Activated CD4-positive, alpha-beta T cell treated with anti-CD3 and anti-CD28 coated beads, Interleukin-2, amount 50 U/mL, for 4 hours (primary cell): Measurements from ENCODE around the gene PRSS57.
"Not testable (repeated sequence)": the region's sequence is repeated elsewhere in the genome, so short reads cannot be mapped to it uniquely, and the experiment has no call there.

Experiments
- DNase-seq, 2 experiments: peaks; one replicate each; pipeline ENCODE4 v3.0.0-alpha.2; 2020

Gene PRSS57

GRCh38 chr19:688992-689391, 6.3 kb downstream of the PRSS57 start:
- no peak for DNase-seq

- no peak for DNase-seq
Measured at GRCh38 chr19:688214-688613, 7.0 kb downstream of the PRSS57 start.

- DNase-seq = no peak
Measured at GRCh38 chr19:687569-688166, 7.6 kb downstream of the PRSS57 start.

GRCh38 chr19:686589-687297, 8.5 kb downstream of the PRSS57 start:
- DNase-seq = no peak

GRCh38 chr19:685454-685931, 9.8 kb downstream of the PRSS57 start:
- DNase-seq = no peak

GRCh38 chr19:682678-683320, 12.5 kb downstream of the PRSS57 start:
- no peak for DNase-seq

- peak in 1 of 2 experiments; percentile 14 for DNase-seq
Measured at GRCh38 chr19:681029-682019, 13.9 kb downstream of the PRSS57 start.

GRCh38 chr19:680287-681028, 14.8 kb downstream of the PRSS57 start:
- DNase-seq = peak; percentile 100

GRCh38 chr19:679418-680286, 15.6 kb downstream of the PRSS57 start:
- peak in 1 of 2 experiments; percentile 4 for DNase-seq

- DNase-seq = no peak
Measured at GRCh38 chr19:678791-679388, 16.4 kb downstream of the PRSS57 start.

- no peak for DNase-seq
Measured at GRCh38 chr19:677601-678436, 17.4 kb downstream of the PRSS57 start.

- no peak for DNase-seq
Measured at GRCh38 chr19:677201-677600, 18.1 kb downstream of the PRSS57 start.

GRCh38 chr19:676339-677105, 18.7 kb downstream of the PRSS57 start, which contains the start of gene FSTL3:
Gene FSTL3, plus strand, starts transcription at chr19:676392. Its CDS starts 32 bp downstream, at chr19:676424.
- DNase-seq = no peak

GRCh38 chr19:676007-676338, 19.3 kb downstream of the PRSS57 start:
- DNase-seq = no peak

- no peak for DNase-seq
Measured at GRCh38 chr19:674282-675151, 20.7 kb downstream of the PRSS57 start.

- no peak for DNase-seq
Measured at GRCh38 chr19:670609-671075, 24.6 kb downstream of the PRSS57 start.

- DNase-seq = not testable (repeated sequence)
Measured at GRCh38 chr19:668675-669434, 26.4 kb downstream of the PRSS57 start.
